D721Med (cell line): ENCODE data around the gene PAX8.

Experiments used
- DNase-seq: peaks from one replicate; pipeline ENCODE4 v3.0.0; 2011; ENCODE audit warnings: low spot score; ENCODE audit not compliant: insufficient read length
- FAIRE-seq: peaks from 2 replicates; lab custom pipeline; 2011; peaks lifted over from hg19 to GRCh38; lab: Jason Lieb, UNC
- CTCF ChIP-seq: IDR thresholded peaks from 2 replicates; pipeline ENCODE4 v1.5.1; 2012; ENCODE audit warnings: mild to moderate bottlenecking, control low read depth; ENCODE audit not compliant: insufficient read depth; ENCODE audit errors: missing control alignments

The PAX8 gene

GRCh38 chr2:113282747-113283533 is 4.2 kb upstream of the PAX8 start:
- no peak for TF ChIP-seq CTCF
- FAIRE-seq (no peak), DNase-seq (no peak)

- FAIRE-seq (no peak), DNase-seq (no peak)
- no peak for TF ChIP-seq CTCF
These were observed 3.4 kb upstream of the PAX8 start for GRCh38 chr2:113281910-113282746.

GRCh38 chr2:113278073-113278741 is 514 bp downstream of the PAX8 start:
- DNase-seq (no peak), FAIRE-seq (no peak)
- TF ChIP-seq CTCF: no peak

- no peak for FAIRE-seq
- TF ChIP-seq CTCF: no peak
- no peak for DNase-seq
These were observed 1.1 kb downstream of the PAX8 start for GRCh38 chr2:113277474-113278072.

- FAIRE-seq (no peak), DNase-seq (no peak)
- TF ChIP-seq CTCF: no peak
These were observed 1.8 kb downstream of the PAX8 start for GRCh38 chr2:113276761-113277425.

- no peak for FAIRE-seq
- TF ChIP-seq CTCF: no peak
- no peak for DNase-seq
These were observed 2.4 kb downstream of the PAX8 start for GRCh38 chr2:113276216-113276760.
